ENCODE measurements around the gene UCK2. TPM values are rescaled to one million over a fixed set of nuclear protein-coding genes. Genes with fewer than 3 reads are reported as not detected.
A peak's percentile ranks its signal among the peaks of the same experiment; 100 is the strongest.

The UCK2 gene
- total and polyA plus RNA-seq, 7 experiments from 2014 or later = 0.89 to 32.7 (median 1.2) TPM

DNA sequence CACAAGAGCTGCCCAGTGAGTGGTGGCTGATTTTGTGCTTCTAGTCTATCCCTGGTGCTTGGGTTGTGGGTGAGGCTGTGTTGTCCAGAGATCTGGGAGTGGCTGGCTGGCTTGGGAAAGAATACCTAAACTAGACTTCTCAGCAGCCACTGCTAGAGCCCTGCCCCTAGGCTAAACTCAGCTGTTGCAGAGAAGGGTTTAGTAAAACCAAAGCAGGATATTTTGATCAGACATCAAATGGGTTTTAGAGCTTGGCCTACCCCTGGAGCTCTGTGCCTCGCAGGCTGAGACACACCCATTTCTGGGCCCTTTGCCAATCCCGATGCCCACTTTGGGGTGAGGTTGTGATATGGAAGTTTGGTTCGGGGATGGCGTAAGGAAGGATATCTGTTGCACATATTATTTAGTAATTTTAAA, 88.5 kb downstream of the UCK2 start:
- Mint-ChIP-seq H3K36me3 (no peaks in the 10 kb centered on the region), H3K9me3 (no peaks in the 10 kb centered on the region), H3K27ac (no peak overlapping the region), H3K4me3 (no peak overlapping the region), H3K4me1 (peaks cover 0 to 4% (median 2%) of the 10 kb centered on the region in 7 donors), H3K27me3 (peaks cover 0 to 5% (median 0%) of the 10 kb centered on the region in 5 donors)
- no peak for ATAC-seq
- no peak overlapping the region for H3K27ac ChIP-seq (ENCODE audit: low read depth, low read length)
- ChIA-PET CTCF (interaction anchor here (0.7 to 4.6 kb wide), 4 partner anchors 197 to 315 kb away, joined by 3 to 66 read pairs (median 3); no protein-coding TSS in a partner anchor), POLR2A (interaction anchor here (0.6 kb wide), 1 partner anchor 522 kb away, joined by 3 read pairs; no protein-coding TSS in a partner anchor)
- H3K27me3 ChIP-seq (ENCODE audit: control insufficient read depth in 2 of 2, insufficient read depth in 2 of 2, low read length in 2 of 2) = no peaks in the 10 kb centered on the region
- no peaks in the 10 kb centered on the region for H3K9me3 ChIP-seq (ENCODE audit: control insufficient read depth in 2 of 3, low read length in 3 of 3)
- DNase-seq = no peak
- H3K4me1 ChIP-seq (ENCODE audit: control insufficient read depth in 2 of 2, insufficient read depth in 2 of 2, low read length in 2 of 2) = no peaks in the 10 kb centered on the region
- intact Hi-C loops (cut with micrococcal nuclease) = loop anchor here (2.0 to 10.0 kb wide), 2 partner anchors 87 to 551 kb away; no protein-coding TSS in a partner anchor
- no peaks in the 10 kb centered on the region for H3K36me3 ChIP-seq (ENCODE audit: control insufficient read depth in 2 of 3, insufficient read depth in 3 of 3, low read length in 3 of 3)
- H3K4me3 ChIP-seq (ENCODE audit: low read length) = no peak overlapping the region

DNA sequence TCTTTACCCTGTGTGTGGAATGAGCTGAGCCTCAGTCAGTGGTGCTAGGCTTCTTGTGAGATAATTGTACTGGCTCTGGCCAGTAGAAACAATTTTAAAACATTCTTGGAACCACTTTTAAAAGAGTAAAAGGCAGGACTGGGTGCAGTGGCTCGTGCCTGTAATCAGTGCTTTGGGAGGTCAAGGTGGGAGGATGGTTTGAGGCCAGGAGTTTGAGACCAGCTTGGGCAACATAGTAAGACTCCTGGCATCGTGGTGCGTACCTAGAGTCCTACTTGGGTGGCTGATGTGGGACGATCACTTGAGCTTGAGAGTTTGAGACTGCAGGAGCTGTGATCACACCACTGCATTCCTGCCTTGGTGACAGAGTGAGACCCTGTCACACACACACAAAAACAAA, 89.8 kb downstream of the UCK2 start:
- H3K4me1 Mint-ChIP-seq = peaks cover 0 to 4% (median 2%) of the 10 kb centered on the region in 7 donors
- no peaks in the 10 kb centered on the region for H3K4me1 ChIP-seq (ENCODE audit: control insufficient read depth in 2 of 2, insufficient read depth in 2 of 2, low read length in 2 of 2)
- ATAC-seq (no peak), DNase-seq (no peak)
- CTCF ChIA-PET = interaction anchor here (0.8 kb wide), 1 partner anchor 524 kb away, joined by 3 read pairs; no protein-coding TSS in a partner anchor
- H3K4me3 Mint-ChIP-seq = no peak overlapping the region
- H3K27me3 ChIP-seq (ENCODE audit: control insufficient read depth in 2 of 2, insufficient read depth in 2 of 2, low read length in 2 of 2) = no peaks in the 10 kb centered on the region
- H3K27me3 Mint-ChIP-seq = peaks cover 0 to 5% (median 0%) of the 10 kb centered on the region in 5 donors
- intact Hi-C loops (cut with micrococcal nuclease) = loop anchor here in 1 of 2 donors (10.0 kb wide), 1 partner anchor 552 kb away; no protein-coding TSS in a partner anchor
- no peaks in the 10 kb centered on the region for H3K36me3 ChIP-seq (ENCODE audit: control insufficient read depth in 2 of 3, insufficient read depth in 3 of 3, low read length in 3 of 3)
- no peak overlapping the region for H3K4me3 ChIP-seq (ENCODE audit: low read length)
- H3K9me3 Mint-ChIP-seq = no peaks in the 10 kb centered on the region
- H3K27ac Mint-ChIP-seq = no peak overlapping the region
- H3K27ac ChIP-seq (ENCODE audit: low read depth, low read length) = no peak overlapping the region
- H3K9me3 ChIP-seq (ENCODE audit: control insufficient read depth in 2 of 3, low read length in 3 of 3) = no peaks in the 10 kb centered on the region
- POLR2A ChIA-PET = no interaction called here
- H3K36me3 Mint-ChIP-seq = no peaks in the 10 kb centered on the region

DNA sequence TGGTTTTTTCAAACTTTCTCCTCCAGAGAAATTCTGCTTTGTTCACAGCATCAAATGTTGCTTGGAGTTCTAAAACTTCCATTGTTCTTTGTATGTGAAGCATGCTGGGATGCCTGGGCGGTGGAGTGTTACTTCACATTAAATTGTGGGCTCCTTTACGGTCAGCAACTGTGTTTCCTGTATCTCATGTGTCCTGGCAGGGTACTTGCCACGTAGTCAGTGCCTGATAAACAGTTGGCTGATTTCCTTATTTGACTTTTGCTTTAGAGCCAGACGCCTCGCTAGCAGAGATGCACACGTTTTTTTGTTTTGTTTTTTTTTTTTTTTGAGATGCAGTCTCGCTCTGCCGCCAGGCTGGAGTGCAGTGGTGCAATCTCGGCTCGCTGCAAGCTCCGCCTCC, 96.7 kb downstream of the UCK2 start:
- H3K9me3 Mint-ChIP-seq = no peaks in the 10 kb centered on the region
- no peak overlapping the region for H3K4me3 Mint-ChIP-seq
- H3K27me3 ChIP-seq (ENCODE audit: control insufficient read depth in 2 of 2, insufficient read depth in 2 of 2, low read length in 2 of 2) = no peaks in the 10 kb centered on the region
- no peak overlapping the region for H3K27ac ChIP-seq (ENCODE audit: low read depth, low read length)
- H3K4me3 ChIP-seq (ENCODE audit: low read length) = no peak overlapping the region
- H3K36me3 ChIP-seq (ENCODE audit: control insufficient read depth in 2 of 3, insufficient read depth in 3 of 3, low read length in 3 of 3) = no peaks in the 10 kb centered on the region
- H3K9me3 ChIP-seq (ENCODE audit: control insufficient read depth in 2 of 3, low read length in 3 of 3) = no peaks in the 10 kb centered on the region
- POLR2A ChIA-PET = no interaction called here
- intact Hi-C loops (cut with micrococcal nuclease) = loop anchor here (1.0 to 10.0 kb wide), 4 partner anchors 243 to 1201 kb away; partner anchors contain the start of gene FAM78B (in 1 of the 2)
- H3K27ac Mint-ChIP-seq = no peak overlapping the region
- H3K36me3 Mint-ChIP-seq = no peaks in the 10 kb centered on the region
- H3K4me1 Mint-ChIP-seq = peaks cover 0 to 10% (median 0%) of the 10 kb centered on the region in 7 donors
- no peak for ATAC-seq
- CTCF ChIA-PET = interaction anchor here (0.7 to 1.6 kb wide), 5 partner anchors 9 to 555 kb away, joined by 3 to 5 read pairs (median 3); no protein-coding TSS in a partner anchor
- H3K4me1 ChIP-seq (ENCODE audit: control insufficient read depth in 2 of 2, insufficient read depth in 2 of 2, low read length in 2 of 2) = no peaks in the 10 kb centered on the region
- DNase-seq = no peak
- peaks cover 23 to 37% (median 31%) of the 10 kb centered on the region in 5 donors for H3K27me3 Mint-ChIP-seq

DNA sequence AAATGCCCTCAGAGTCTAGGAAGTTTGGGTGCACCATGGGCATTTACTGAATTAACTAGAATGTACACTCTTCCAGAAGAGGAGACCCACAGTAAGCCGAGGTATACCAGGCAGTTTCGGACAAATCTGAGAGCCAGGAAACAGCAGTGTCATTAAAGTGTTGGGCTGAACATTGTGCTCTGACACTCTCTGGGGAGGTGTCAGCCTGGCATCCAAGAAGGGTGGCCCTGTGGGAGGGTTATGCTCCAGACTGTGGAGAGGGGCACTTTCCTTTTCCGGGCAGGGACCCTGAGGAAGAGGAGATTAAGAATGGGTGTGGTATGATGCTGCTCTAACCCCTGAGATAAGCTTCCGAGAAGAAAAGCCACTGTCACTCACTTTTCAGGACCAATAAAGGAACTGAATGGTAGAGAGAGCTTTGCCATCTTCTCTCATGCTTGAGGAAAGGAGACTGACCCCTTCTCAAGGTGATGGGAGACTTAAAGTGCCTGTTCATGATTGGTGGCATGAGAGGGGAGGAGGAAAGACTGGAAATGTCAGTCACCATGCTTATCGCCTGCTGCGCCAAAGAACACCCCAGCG, 98.2 kb downstream of the UCK2 start:
- ATAC-seq (no peak), DNase-seq (no peak)
- no peaks in the 10 kb centered on the region for H3K9me3 ChIP-seq (ENCODE audit: control insufficient read depth in 2 of 3, low read length in 3 of 3)
- POLR2A ChIA-PET = no interaction called here
- intact Hi-C loops (cut with micrococcal nuclease) = loop anchor here (5.0 to 10.0 kb wide), 3 partner anchors 1129 to 1199 kb away; no protein-coding TSS in a partner anchor
- no peaks in the 10 kb centered on the region for H3K27me3 ChIP-seq (ENCODE audit: control insufficient read depth in 2 of 2, insufficient read depth in 2 of 2, low read length in 2 of 2)
- no peaks in the 10 kb centered on the region for H3K4me1 ChIP-seq (ENCODE audit: control insufficient read depth in 2 of 2, insufficient read depth in 2 of 2, low read length in 2 of 2)
- Mint-ChIP-seq H3K27ac (no peak overlapping the region), H3K4me3 (no peak overlapping the region), H3K4me1 (peaks cover 0 to 10% (median 0%) of the 10 kb centered on the region in 7 donors), H3K9me3 (no peaks in the 10 kb centered on the region), H3K27me3 (peaks cover 23 to 40% (median 31%) of the 10 kb centered on the region in 5 donors), H3K36me3 (no peaks in the 10 kb centered on the region)
- no peaks in the 10 kb centered on the region for H3K36me3 ChIP-seq (ENCODE audit: control insufficient read depth in 2 of 3, insufficient read depth in 3 of 3, low read length in 3 of 3)
- CTCF ChIA-PET = interaction anchor here (0.6 to 1.6 kb wide), 2 partner anchors 329 to 553 kb away, joined by 3 to 5 read pairs; no protein-coding TSS in a partner anchor
- no peak overlapping the region for H3K4me3 ChIP-seq (ENCODE audit: low read length)
- H3K27ac ChIP-seq (ENCODE audit: low read depth, low read length) = no peak overlapping the region

DNA sequence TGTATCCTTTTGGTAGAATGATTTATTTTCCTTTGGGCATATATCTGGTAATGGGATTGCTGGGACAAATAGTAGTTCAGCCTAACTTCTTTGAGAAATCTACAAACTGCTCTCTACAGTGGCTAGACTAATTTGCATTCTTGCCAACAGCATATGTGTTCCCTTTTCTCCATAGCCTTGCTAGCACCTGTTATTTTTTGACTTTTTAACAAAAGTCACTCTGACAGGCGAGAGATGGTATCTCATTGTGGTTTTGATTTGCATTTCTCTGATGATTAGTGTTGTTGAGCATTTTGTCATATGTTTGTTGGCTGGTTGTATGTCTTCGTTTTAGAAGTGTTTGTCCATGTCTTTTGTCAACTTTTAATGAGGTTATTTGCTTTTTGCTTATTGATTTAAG, 99.8 kb downstream of the UCK2 start:
- no peaks in the 10 kb centered on the region for H3K4me1 ChIP-seq (ENCODE audit: control insufficient read depth in 2 of 2, insufficient read depth in 2 of 2, low read length in 2 of 2)
- H3K27me3 Mint-ChIP-seq = peaks cover 20 to 46% (median 38%) of the 10 kb centered on the region in 5 donors
- ATAC-seq = no peak
- H3K27ac ChIP-seq (ENCODE audit: low read depth, low read length) = no peak overlapping the region
- no peaks in the 10 kb centered on the region for H3K9me3 ChIP-seq (ENCODE audit: control insufficient read depth in 2 of 3, low read length in 3 of 3)
- H3K27ac Mint-ChIP-seq = no peak overlapping the region
- H3K36me3 Mint-ChIP-seq = no peaks in the 10 kb centered on the region
- ChIA-PET CTCF (no interaction called here), POLR2A (no interaction called here)
- H3K4me3 Mint-ChIP-seq = no peak overlapping the region
- H3K4me3 ChIP-seq (ENCODE audit: low read length) = no peak overlapping the region
- no peak for DNase-seq
- no peaks in the 10 kb centered on the region for H3K36me3 ChIP-seq (ENCODE audit: control insufficient read depth in 2 of 3, insufficient read depth in 3 of 3, low read length in 3 of 3)
- peaks cover 0 to 10% (median 0%) of the 10 kb centered on the region in 7 donors for H3K4me1 Mint-ChIP-seq
- no peaks in the 10 kb centered on the region for H3K9me3 Mint-ChIP-seq
- intact Hi-C loops (cut with micrococcal nuclease) = loop anchor here (5.0 to 10.0 kb wide), 3 partner anchors 1128 to 1198 kb away; no protein-coding TSS in a partner anchor
- no peaks in the 10 kb centered on the region for H3K27me3 ChIP-seq (ENCODE audit: control insufficient read depth in 2 of 2, insufficient read depth in 2 of 2, low read length in 2 of 2)

DNA sequence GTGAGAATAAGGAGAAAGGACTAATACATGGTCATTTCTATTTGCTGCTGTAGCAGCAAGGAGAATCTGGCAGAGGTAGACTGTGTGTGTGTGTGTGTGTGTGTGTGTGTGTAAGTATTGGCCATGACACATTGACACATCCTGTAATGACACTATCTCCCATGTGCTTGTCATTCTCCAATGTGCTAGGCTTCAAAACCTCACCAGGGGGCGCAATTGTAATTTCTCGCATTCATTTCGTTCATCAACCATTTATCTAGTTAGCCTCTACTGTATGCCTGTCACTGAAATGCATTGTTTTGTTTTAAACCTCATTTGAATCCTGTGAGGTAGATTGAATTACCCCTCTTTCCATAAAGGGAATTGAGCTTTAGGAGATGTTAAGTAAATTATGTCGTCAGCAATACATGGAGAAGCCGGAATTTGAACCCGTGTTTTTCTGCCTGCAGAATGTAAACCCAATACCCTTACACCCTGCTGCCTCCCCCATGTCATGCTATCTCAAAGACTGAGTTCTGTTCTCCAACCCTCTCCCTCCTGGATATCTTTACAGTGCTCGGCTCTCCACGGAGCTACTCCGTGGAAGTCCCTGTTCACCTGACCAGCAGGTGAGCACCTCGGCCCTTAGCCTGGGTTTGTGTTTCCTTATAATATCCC, 100.8 kb downstream of the UCK2 start:
- Histone ChIP-seq H3K9me3 (ENCODE audit: control insufficient read depth in 2 of 3, low read length in 3 of 3) (no peaks in the 10 kb centered on the region), H3K27ac (ENCODE audit: low read depth, low read length) (no peak overlapping the region), H3K4me3 (ENCODE audit: low read length) (no peak overlapping the region), H3K27me3 (ENCODE audit: control insufficient read depth in 2 of 2, insufficient read depth in 2 of 2, low read length in 2 of 2) (no peaks in the 10 kb centered on the region), H3K4me1 (ENCODE audit: control insufficient read depth in 2 of 2, insufficient read depth in 2 of 2, low read length in 2 of 2) (no peaks in the 10 kb centered on the region), H3K36me3 (ENCODE audit: control insufficient read depth in 2 of 3, insufficient read depth in 3 of 3, low read length in 3 of 3) (no peaks in the 10 kb centered on the region)
- peak; percentile 77 for ATAC-seq
- ChIA-PET POLR2A (no interaction called here), CTCF (interaction anchor here (0.6 kb wide), 1 partner anchor 327 kb away, joined by 3 read pairs; no protein-coding TSS in a partner anchor)
- peak in 6 of 9 donors; percentile 13 to 40 (median 26) for DNase-seq
- no peak overlapping the region for H3K27ac Mint-ChIP-seq
- H3K4me3 Mint-ChIP-seq = no peak overlapping the region
- no peaks in the 10 kb centered on the region for H3K36me3 Mint-ChIP-seq
- H3K4me1 Mint-ChIP-seq = peaks cover 0 to 10% (median 0%) of the 10 kb centered on the region in 7 donors
- no peaks in the 10 kb centered on the region for H3K9me3 Mint-ChIP-seq
- intact Hi-C loops (cut with micrococcal nuclease) = loop anchor here (1.0 to 10.0 kb wide), 5 partner anchors 505 to 1197 kb away; no protein-coding TSS in a partner anchor
- H3K27me3 Mint-ChIP-seq = peaks cover 14 to 42% (median 32%) of the 10 kb centered on the region in 5 donors

Data from naive thymus-derived CD4-positive, alpha-beta T cell (primary cell).